K562 (cell line): Measurements from ENCODE around the gene WTAP. TPM values are rescaled to one million over a fixed set of nuclear protein-coding genes. Genes with fewer than 3 reads are reported as not detected.

Experiments
- CBX3 ChIP-seq, 2 experiments: IDR thresholded peaks; 1 replicate in 1 of 2; 2 replicates in 1 of 2; pipeline ENCODE4 v1.6.1; 2012; ENCODE audit warnings: inconsistent platforms in 2 of 2, low read length in 2 of 2, borderline replicate concordance in 1 of 2, control low read depth in 1 of 2
- HDAC8 ChIP-seq: fragments of 450-650 bp; IDR thresholded peaks from 2 replicates; pipeline ENCODE4 v1.6.1; 2016; ENCODE audit warnings: mild to moderate bottlenecking, missing genetic modification characterization, moderate library complexity, missing compliant biosample characterization
- HEY1 ChIP-seq: fragments of 250-450 bp; sonication (Bioruptor Pico); IDR thresholded peaks from 2 replicates; pipeline ENCODE4 v1.5.0; 2020; ENCODE audit warnings: mild to moderate bottlenecking, moderate library complexity, borderline replicate concordance
- PHTF2 ChIP-seq: fragments of 250-450 bp; sonication (Bioruptor Pico); IDR thresholded peaks from 2 replicates; pipeline ENCODE4 v1.5.0; 2021; ENCODE audit warnings: mild to moderate bottlenecking
- PTRF ChIP-seq: fragments of 450-650 bp; IDR thresholded peaks from 2 replicates; pipeline ENCODE4 v1.6.1; 2016; ENCODE audit warnings: mild to moderate bottlenecking, missing genetic modification characterization, missing compliant biosample characterization
- SIX5 ChIP-seq, 2 experiments: IDR thresholded peaks; 2 replicates each; pipeline ENCODE4 v1.6.1; 2011; ENCODE audit warnings: low read length in 2 of 2, borderline replicate concordance in 1 of 2, low read depth in 1 of 2, mild to moderate bottlenecking in 1 of 2, moderate library complexity in 1 of 2; ENCODE audit not compliant: insufficient read depth in 1 of 2
- SRSF1 ChIP-seq: fragments of 200-400 bp; formaldehyde crosslinking; IDR thresholded peaks from 2 replicates; pipeline ENCODE4 v1.6.1; 2017; ENCODE audit warnings: mild to moderate bottlenecking, low read depth, low read length, moderate library complexity
- TBL1XR1 ChIP-seq, 2 experiments: IDR thresholded peaks; 2 replicates each; pipeline ENCODE4 v1.6.1; 2012; ENCODE audit warnings: improper control_type of control experiment in 2 of 2, low read length in 2 of 2, mild to moderate bottlenecking in 1 of 2
- XRCC5 ChIP-seq: fragments of 200-400 bp; formaldehyde crosslinking; IDR thresholded peaks from 2 replicates; pipeline ENCODE4 v1.6.1; 2017; ENCODE audit warnings: low read depth, mild to moderate bottlenecking, low read length
- ZNF77 ChIP-seq: fragments of 250-450 bp; sonication (Bioruptor Pico); IDR thresholded peaks from 2 replicates; pipeline ENCODE4 v1.5.0; 2020
- ZNF830 ChIP-seq: fragments of 250-450 bp; sonication (Bioruptor Pico); IDR thresholded peaks from 2 replicates; pipeline ENCODE4 v1.5.0; 2021; ENCODE audit warnings: mild to moderate bottlenecking
- polyA plus RNA-seq, 8 experiments: library from polyadenylated mRNA; depleted of rRNA in 4 of 8; stranded (reverse) in 5 of 8; unstranded in 3 of 8; fragments of >200 nt; fragmentation: Nextera tagmentation in 2 of 8; fragmentation: Illumina TruSeq in 1 of 8; extraction: Ambion mirVana in 2 of 8; extraction: Trizol in 1 of 8; gene quantifications; 2 replicates each; pipeline versions ENCODE4 v1.2.1 to v1.2.3, GENCODE V29; 2011 to 2014; ENCODE audit warnings: inconsistent platforms in 1 of 8, missing spikeins in 1 of 8
- total RNA-seq, 7 experiments: library from RNA; depleted of rRNA in 6 of 7; stranded (reverse); fragments of >200 nt in 6 of 7; fragmentation: Illumina TruSeq in 2 of 7; extraction: Trizol in 2 of 7; gene quantifications; 2 replicates each; pipeline versions ENCODE4 v1.2.1 to v1.2.3, GENCODE V29; 2011 to 2021; ENCODE audit warnings: low replicate concordance in 1 of 7
- TF ChIP-seq, protein P1 (sequence below): fragments of 450-650 bp; IDR thresholded peaks from 2 replicates; pipeline ENCODE4 v1.6.1; 2018; ENCODE audit not compliant: partially characterized antibody
- TF ChIP-seq, protein P2 (sequence below), 2 experiments: fragments of 250-450 bp in 1 of 2; fragments of 450-650 bp in 1 of 2; sonication (Bioruptor Pico) in 1 of 2; IDR thresholded peaks; 2 replicates each; pipeline versions ENCODE4 v1.6.1 to v1.8.0; 2016 to 2021; ENCODE audit warnings: mild to moderate bottlenecking in 2 of 2, moderate library complexity in 2 of 2, missing compliant biosample characterization in 1 of 2, missing genetic modification characterization in 1 of 2
- TF ChIP-seq, protein P3 (sequence below), 2 experiments: fragments of 450-650 bp; IDR thresholded peaks; 2 replicates each; pipeline ENCODE4 v1.6.1; 2018; ENCODE audit warnings: mild to moderate bottlenecking in 2 of 2, low read depth in 1 of 2; ENCODE audit not compliant: partially characterized antibody in 2 of 2
- TF ChIP-seq, protein P4 (sequence below): fragments of 450-650 bp; formaldehyde crosslinking; conservative IDR thresholded peaks from 2 replicates; pipeline ENCODE4 v1.4.0; 2022; ENCODE audit warnings: mild to moderate bottlenecking, missing genetic modification characterization

Gene WTAP
- total and polyA plus RNA-seq, 9 of the 15 experiments (the other 6 are each of a cell fraction or from before 2014, with no cell fraction given): 52.4 to 156 (median 110) TPM

DNA sequence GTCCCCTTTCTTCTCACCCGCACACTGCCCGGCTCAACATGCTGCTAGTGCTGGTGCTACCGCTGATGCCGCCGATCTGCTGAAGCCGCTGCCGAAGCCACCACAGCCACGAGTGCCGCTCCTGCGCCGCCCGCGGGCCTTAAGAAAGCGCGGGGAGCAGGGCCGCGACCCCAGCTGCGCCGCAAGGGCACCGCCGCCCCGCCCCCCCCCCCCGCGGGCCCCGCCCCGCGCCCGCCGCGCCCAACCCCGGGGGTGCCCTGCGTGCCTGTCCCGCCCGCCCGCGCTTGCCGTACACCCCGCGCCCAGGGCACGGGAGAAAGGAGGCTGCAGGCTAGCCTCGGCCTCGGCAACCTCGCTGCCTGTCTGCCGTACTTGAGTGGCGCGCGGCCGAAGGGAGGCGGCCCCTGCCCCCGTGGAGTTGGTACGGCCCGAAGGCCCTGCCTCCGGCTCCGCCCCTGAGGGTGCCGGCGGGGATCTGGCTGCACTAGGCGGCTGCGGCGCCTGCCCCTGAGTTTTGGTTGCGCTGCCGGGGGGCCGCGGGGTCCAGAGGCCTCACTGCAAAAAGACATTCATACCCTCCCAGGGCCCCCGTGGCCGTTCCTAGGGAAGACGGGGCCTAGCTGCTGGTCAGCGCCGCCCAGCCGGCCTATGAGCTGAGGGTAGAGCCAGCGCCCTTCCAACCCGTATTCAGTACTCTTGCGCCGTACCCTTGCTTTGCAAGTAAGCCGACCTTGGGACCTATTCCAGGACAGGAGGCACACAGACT lies 34.0 kb upstream of the WTAP start, which contains the start of gene SOD2 (continued):
- TF ChIP-seq PTRF (tag): no peak
- TF ChIP-seq, protein P1, sequence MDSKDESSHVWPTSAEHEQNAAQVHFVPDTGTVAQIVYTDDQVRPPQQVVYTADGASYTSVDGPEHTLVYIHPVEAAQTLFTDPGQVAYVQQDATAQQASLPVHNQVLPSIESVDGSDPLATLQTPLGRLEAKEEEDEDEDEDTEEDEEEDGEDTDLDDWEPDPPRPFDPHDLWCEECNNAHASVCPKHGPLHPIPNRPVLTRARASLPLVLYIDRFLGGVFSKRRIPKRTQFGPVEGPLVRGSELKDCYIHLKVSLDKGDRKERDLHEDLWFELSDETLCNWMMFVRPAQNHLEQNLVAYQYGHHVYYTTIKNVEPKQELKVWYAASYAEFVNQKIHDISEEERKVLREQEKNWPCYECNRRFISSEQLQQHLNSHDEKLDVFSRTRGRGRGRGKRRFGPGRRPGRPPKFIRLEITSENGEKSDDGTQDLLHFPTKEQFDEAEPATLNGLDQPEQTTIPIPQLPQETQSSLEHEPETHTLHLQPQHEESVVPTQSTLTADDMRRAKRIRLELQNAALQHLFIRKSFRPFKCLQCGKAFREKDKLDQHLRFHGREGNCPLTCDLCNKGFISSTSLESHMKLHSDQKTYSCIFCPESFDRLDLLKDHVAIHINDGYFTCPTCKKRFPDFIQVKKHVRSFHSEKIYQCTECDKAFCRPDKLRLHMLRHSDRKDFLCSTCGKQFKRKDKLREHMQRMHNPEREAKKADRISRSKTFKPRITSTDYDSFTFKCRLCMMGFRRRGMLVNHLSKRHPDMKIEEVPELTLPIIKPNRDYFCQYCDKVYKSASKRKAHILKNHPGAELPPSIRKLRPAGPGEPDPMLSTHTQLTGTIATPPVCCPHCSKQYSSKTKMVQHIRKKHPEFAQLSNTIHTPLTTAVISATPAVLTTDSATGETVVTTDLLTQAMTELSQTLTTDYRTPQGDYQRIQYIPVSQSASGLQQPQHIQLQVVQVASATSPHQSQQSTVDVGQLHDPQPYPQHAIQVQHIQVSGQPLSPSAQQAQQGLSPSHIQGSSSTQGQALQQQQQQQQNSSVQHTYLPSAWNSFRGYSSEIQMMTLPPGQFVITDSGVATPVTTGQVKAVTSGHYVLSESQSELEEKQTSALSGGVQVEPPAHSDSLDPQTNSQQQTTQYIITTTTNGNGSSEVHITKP: peak; percentile 99
- TF ChIP-seq ZNF830 (CRISPR knock-in tag): no peak
- TF ChIP-seq SRSF1: peak; percentile 39; the same call in 1 of the 2 replicates
- peak; percentile 21; the same call in 1 of the 2 replicates for TF ChIP-seq PHTF2 (CRISPR knock-in tag)
- 0 out of 4 replicates have a peak, but pooled peaks of 1 of the 2 experiments have one; percentile 25 for TF ChIP-seq TBL1XR1 (IDR thresholded peaks at IDR 0.05; ENCODE audit: low read length in 2 of 2)
- TF ChIP-seq HDAC8: 0 out of 2 replicates have a peak, but pooled peaks have one; percentile 8
- TF ChIP-seq, protein P2, sequence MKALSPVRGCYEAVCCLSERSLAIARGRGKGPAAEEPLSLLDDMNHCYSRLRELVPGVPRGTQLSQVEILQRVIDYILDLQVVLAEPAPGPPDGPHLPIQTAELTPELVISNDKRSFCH (CRISPR knock-in tag; IDR thresholded peaks at IDR 0.05): no peak
- TF ChIP-seq, protein P2 (tag; IDR thresholded peaks at IDR 0.05): 0 out of 2 replicates have a peak, but pooled peaks have one; percentile 21
- TF ChIP-seq SIX5 (IDR thresholded peaks at IDR 0.05; ENCODE audit: borderline replicate concordance in 1 of 2, insufficient read depth in 1 of 2, low read depth in 1 of 2, low read length in 2 of 2): peak in 1 of 2 experiments; percentile 39; a peak in 1 of 4 replicates
- TF ChIP-seq, protein P3, sequence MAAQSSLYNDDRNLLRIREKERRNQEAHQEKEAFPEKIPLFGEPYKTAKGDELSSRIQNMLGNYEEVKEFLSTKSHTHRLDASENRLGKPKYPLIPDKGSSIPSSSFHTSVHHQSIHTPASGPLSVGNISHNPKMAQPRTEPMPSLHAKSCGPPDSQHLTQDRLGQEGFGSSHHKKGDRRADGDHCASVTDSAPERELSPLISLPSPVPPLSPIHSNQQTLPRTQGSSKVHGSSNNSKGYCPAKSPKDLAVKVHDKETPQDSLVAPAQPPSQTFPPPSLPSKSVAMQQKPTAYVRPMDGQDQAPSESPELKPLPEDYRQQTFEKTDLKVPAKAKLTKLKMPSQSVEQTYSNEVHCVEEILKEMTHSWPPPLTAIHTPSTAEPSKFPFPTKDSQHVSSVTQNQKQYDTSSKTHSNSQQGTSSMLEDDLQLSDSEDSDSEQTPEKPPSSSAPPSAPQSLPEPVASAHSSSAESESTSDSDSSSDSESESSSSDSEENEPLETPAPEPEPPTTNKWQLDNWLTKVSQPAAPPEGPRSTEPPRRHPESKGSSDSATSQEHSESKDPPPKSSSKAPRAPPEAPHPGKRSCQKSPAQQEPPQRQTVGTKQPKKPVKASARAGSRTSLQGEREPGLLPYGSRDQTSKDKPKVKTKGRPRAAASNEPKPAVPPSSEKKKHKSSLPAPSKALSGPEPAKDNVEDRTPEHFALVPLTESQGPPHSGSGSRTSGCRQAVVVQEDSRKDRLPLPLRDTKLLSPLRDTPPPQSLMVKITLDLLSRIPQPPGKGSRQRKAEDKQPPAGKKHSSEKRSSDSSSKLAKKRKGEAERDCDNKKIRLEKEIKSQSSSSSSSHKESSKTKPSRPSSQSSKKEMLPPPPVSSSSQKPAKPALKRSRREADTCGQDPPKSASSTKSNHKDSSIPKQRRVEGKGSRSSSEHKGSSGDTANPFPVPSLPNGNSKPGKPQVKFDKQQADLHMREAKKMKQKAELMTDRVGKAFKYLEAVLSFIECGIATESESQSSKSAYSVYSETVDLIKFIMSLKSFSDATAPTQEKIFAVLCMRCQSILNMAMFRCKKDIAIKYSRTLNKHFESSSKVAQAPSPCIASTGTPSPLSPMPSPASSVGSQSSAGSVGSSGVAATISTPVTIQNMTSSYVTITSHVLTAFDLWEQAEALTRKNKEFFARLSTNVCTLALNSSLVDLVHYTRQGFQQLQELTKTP (IDR thresholded peaks at IDR 0.05; ENCODE audit: low read depth in 1 of 2, partially characterized antibody in 2 of 2): peak in 1 of 2 experiments; percentile 28
- TF ChIP-seq HEY1 (CRISPR knock-in tag): no peak
- TF ChIP-seq, protein P4, sequence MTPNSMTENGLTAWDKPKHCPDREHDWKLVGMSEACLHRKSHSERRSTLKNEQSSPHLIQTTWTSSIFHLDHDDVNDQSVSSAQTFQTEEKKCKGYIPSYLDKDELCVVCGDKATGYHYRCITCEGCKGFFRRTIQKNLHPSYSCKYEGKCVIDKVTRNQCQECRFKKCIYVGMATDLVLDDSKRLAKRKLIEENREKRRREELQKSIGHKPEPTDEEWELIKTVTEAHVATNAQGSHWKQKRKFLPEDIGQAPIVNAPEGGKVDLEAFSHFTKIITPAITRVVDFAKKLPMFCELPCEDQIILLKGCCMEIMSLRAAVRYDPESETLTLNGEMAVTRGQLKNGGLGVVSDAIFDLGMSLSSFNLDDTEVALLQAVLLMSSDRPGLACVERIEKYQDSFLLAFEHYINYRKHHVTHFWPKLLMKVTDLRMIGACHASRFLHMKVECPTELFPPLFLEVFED (CRISPR knock-in tag): no peak
- TF ChIP-seq XRCC5: no peak
- no peak for TF ChIP-seq ZNF77 (CRISPR knock-in tag)
- TF ChIP-seq CBX3 (IDR thresholded peaks at IDR 0.05; ENCODE audit: borderline replicate concordance in 1 of 2, low read length in 2 of 2): 0 out of 3 replicates have a peak, but pooled peaks of 1 of the 2 experiments have one; percentile 7
